GM23338 (cell line): ENCODE results near the gene UCN2.
"Not testable (repeated sequence)": the region's sequence is repeated elsewhere in the genome, so short reads cannot be mapped to it uniquely, and the experiment has no call there.

Experiments used
- CREB1 ChIP-seq: fragments of 250-450 bp; sonication (Bioruptor Pico); IDR thresholded peaks from 2 replicates; pipeline ENCODE4 v1.5.0; 2020; ENCODE audit warnings: low read depth, mild to moderate bottlenecking, moderate library complexity
- EZH2 ChIP-seq: fragments of 200-600 bp; sonication (generic); IDR thresholded peaks from one replicate; pipeline ENCODE4 v1.8.0; 2017; ENCODE audit warnings: antibody characterized with exemption, mild to moderate bottlenecking, low read depth; ENCODE audit not compliant: unreplicated experiment
- EZH2phosphoT487 ChIP-seq: fragments of 200-600 bp; sonication (generic); IDR thresholded peaks from one replicate; pipeline ENCODE4 v1.8.1; 2018; ENCODE audit warnings: antibody characterized with exemption; ENCODE audit not compliant: unreplicated experiment
- JUNB ChIP-seq: IDR thresholded peaks from one replicate; pipeline ENCODE4 v1.6.1; 2016; ENCODE audit warnings: antibody characterized with exemption; ENCODE audit not compliant: unreplicated experiment
- NANOG ChIP-seq: IDR thresholded peaks from 2 replicates; pipeline ENCODE4 v1.6.1; 2016; ENCODE audit warnings: antibody characterized with exemption, borderline replicate concordance
- POLR2AphosphoS5 ChIP-seq: IDR thresholded peaks from 2 replicates; pipeline ENCODE4 v1.6.1; 2016; ENCODE audit warnings: antibody characterized with exemption, low read depth
- ZNF114 ChIP-seq: fragments of 250-450 bp; sonication (Bioruptor Pico); IDR thresholded peaks from 2 replicates; pipeline ENCODE4 v1.5.0; 2020; ENCODE audit warnings: mild to moderate bottlenecking, moderate library complexity
- TF ChIP-seq, protein P1 (sequence below), 2 experiments: fragments of 200-600 bp in 1 of 2; sonication (generic) in 1 of 2; conservative IDR thresholded peaks; 2 replicates each; pipeline versions ENCODE4 v1.5.1 to v1.6.1; 2016 to 2017; ENCODE audit warnings: antibody characterized with exemption in 2 of 2, low read depth in 2 of 2, mild to moderate bottlenecking in 2 of 2, moderate library complexity in 1 of 2
- TF ChIP-seq, protein P2 (sequence below): IDR thresholded peaks from one replicate; pipeline ENCODE4 v1.6.1; 2018; ENCODE audit warnings: antibody characterized with exemption; ENCODE audit not compliant: unreplicated experiment
- TF ChIP-seq, protein P3 (sequence below): IDR thresholded peaks from 2 replicates; pipeline ENCODE4 v1.6.1; 2016; ENCODE audit warnings: antibody characterized with exemption

DNA sequence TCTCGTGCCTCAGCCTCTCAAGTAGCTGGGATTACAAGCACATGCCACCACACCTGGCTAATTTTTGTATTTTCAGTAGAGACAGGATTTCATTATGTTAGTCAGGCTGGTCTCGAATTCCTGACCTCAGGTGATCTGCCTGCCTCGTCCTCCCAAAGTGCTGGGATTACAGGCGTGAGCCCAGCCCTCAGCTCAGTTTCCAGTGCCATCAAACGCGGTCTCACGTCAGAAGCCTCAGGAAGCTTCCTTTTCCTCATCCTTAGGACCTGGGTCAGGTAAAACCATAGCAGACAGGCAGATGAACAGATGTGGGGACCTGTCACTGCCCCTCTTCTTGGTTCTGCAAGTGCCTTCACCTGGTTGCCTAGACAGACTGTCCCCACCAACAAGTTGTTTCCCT, 11.9 kb downstream of the UCN2 start:
- TF ChIP-seq, protein P1, sequence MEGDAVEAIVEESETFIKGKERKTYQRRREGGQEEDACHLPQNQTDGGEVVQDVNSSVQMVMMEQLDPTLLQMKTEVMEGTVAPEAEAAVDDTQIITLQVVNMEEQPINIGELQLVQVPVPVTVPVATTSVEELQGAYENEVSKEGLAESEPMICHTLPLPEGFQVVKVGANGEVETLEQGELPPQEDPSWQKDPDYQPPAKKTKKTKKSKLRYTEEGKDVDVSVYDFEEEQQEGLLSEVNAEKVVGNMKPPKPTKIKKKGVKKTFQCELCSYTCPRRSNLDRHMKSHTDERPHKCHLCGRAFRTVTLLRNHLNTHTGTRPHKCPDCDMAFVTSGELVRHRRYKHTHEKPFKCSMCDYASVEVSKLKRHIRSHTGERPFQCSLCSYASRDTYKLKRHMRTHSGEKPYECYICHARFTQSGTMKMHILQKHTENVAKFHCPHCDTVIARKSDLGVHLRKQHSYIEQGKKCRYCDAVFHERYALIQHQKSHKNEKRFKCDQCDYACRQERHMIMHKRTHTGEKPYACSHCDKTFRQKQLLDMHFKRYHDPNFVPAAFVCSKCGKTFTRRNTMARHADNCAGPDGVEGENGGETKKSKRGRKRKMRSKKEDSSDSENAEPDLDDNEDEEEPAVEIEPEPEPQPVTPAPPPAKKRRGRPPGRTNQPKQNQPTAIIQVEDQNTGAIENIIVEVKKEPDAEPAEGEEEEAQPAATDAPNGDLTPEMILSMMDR (conservative IDR thresholded peaks at IDR 0.05; ENCODE audit: low read depth in 2 of 2), result not testable (repeated sequence)
- TF ChIP-seq, protein P2, sequence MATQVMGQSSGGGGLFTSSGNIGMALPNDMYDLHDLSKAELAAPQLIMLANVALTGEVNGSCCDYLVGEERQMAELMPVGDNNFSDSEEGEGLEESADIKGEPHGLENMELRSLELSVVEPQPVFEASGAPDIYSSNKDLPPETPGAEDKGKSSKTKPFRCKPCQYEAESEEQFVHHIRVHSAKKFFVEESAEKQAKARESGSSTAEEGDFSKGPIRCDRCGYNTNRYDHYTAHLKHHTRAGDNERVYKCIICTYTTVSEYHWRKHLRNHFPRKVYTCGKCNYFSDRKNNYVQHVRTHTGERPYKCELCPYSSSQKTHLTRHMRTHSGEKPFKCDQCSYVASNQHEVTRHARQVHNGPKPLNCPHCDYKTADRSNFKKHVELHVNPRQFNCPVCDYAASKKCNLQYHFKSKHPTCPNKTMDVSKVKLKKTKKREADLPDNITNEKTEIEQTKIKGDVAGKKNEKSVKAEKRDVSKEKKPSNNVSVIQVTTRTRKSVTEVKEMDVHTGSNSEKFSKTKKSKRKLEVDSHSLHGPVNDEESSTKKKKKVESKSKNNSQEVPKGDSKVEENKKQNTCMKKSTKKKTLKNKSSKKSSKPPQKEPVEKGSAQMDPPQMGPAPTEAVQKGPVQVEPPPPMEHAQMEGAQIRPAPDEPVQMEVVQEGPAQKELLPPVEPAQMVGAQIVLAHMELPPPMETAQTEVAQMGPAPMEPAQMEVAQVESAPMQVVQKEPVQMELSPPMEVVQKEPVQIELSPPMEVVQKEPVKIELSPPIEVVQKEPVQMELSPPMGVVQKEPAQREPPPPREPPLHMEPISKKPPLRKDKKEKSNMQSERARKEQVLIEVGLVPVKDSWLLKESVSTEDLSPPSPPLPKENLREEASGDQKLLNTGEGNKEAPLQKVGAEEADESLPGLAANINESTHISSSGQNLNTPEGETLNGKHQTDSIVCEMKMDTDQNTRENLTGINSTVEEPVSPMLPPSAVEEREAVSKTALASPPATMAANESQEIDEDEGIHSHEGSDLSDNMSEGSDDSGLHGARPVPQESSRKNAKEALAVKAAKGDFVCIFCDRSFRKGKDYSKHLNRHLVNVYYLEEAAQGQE, result not testable (repeated sequence)
- not testable (repeated sequence) for TF ChIP-seq POLR2AphosphoS5; EZH2; ZNF114 (CRISPR knock-in tag); EZH2phosphoT487; CREB1 (CRISPR knock-in tag); JUNB; NANOG
- TF ChIP-seq, protein P3, sequence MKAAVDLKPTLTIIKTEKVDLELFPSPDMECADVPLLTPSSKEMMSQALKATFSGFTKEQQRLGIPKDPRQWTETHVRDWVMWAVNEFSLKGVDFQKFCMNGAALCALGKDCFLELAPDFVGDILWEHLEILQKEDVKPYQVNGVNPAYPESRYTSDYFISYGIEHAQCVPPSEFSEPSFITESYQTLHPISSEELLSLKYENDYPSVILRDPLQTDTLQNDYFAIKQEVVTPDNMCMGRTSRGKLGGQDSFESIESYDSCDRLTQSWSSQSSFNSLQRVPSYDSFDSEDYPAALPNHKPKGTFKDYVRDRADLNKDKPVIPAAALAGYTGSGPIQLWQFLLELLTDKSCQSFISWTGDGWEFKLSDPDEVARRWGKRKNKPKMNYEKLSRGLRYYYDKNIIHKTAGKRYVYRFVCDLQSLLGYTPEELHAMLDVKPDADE, result not testable (repeated sequence)
